Pulmonary artery endothelial cell (primary cell): Measurements from ENCODE around the gene DLGAP4. TPM values are rescaled to one million over a fixed set of nuclear protein-coding genes. Genes with fewer than 3 reads are reported as not detected.
"Not testable (repeated sequence)": the region's sequence is repeated elsewhere in the genome, so short reads cannot be mapped to it uniquely, and the experiment has no call there.

Experiments
- DNase-seq: peaks from one replicate; pipeline ENCODE4 v3.0.0-alpha.2; 2011; ENCODE audit warnings: low read depth, low spot score
- total RNA-seq: library from RNA; depleted of rRNA; stranded (reverse); fragments of >200 nt; gene quantifications from 2 replicates; pipeline ENCODE4 v1.2.3, GENCODE V29; 2014

The DLGAP4 gene
- total RNA-seq, 1 donor from 2014 or later, result 9.4 TPM

- DNase-seq, result no peak
Measured at GRCh38 chr20:36468149-36469000, 162.2 kb downstream of the DLGAP4 start.

DNA sequence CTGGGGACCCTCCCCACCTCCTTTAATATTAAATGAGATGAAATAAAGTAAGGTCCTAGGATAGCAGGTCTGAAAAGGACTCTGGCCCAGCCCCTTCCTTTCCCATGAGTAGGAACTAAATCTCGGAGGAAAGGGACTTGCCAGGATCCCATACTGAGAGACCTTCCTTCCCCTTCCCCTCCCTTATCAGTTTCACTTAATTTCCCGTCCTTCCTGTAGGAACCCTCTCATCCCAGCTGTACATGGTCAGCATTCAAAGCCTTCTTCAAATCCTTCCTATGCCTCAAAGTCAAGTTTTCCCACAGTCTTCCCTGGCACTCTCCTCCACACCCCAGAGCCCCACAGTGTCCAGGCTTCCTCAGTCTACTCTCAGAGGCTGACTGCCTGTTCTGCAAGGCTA lies 163.8 kb downstream of the DLGAP4 start:
- DNase-seq, result no peak

DNA sequence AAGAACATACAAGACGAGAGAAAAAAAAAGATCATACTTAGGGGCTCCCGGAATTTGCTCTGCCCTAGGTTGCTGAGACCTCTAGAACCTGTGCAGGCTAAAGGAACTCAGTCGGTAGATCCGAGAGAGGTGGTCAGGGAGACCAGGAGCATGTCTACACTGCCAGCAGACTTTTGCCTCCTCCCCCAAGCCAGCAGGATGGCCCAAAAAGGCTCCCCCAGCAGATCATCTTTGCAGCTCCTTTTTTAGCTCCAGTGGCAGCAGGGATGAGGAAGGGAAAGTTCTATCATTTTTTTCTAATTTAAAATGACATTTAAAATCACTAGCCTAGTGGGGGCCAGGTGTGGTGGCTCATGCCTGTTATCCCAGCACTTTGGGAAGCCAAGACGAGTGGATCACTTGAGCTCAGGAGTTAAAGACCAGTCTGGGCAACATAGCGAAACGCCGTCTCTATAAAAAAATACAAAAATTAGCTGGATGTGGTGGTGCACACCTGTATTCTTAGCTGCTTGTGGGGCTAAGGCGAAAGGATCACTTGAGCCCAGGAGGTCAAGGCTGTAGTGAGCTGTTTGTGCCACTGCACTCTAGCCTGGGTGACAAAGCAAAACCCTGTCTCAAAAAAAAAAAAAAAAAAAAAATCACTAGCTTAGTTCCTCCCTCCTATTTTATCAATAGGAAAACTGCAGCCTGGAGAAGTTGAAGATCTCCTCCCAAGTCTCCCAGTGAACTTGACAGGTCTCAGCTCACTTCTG lies 165.9 kb downstream of the DLGAP4 start:
- no peak for DNase-seq

DNA sequence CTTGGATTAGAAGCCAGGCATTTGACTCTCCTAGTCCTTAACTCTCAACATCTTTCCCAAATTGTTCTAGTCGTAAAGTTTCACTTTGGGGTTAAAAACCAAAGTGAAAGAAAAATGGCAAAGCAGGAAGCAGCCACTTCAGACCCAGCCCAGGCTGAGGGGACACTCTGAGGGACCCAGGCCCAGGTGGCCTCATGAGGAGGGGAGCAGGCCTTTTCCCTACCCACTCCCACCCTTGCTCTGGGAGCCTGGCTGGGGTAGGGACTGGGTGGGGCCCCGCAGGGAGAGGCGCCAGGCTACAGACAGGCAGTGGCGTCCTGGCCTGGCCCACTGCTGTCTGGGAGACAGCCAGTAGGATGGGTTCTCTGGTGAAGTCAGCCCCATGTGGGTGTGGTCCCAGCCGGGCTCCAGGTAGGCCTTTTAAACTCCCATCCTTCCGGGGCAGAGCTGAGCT lies 166.5 kb downstream of the DLGAP4 start:
- DNase-seq, result no peak

DNA sequence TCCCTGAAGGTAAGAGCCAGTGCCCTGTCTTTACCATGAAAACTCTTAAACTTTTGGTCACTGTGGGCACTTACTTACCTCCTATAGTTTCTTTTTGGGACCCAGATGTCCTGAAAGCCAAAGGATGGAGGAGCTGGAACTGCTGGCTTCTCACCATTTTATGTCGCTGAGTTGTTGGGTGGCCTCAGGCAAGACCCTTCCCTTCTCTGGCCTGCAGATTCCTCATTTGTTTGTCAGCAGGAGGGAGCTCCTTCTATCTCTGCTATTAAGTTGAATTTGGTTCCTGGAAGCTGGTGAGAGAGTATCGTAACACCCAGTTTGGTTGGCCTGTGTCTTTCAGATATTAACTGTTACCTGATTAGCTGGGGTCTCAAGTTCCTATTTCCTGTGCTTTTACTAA lies 167.0 kb downstream of the DLGAP4 start:
- no peak for DNase-seq

GRCh38 chr20:36474563-36474962 lies 168.4 kb downstream of the DLGAP4 start:
- DNase-seq, result no peak

DNA sequence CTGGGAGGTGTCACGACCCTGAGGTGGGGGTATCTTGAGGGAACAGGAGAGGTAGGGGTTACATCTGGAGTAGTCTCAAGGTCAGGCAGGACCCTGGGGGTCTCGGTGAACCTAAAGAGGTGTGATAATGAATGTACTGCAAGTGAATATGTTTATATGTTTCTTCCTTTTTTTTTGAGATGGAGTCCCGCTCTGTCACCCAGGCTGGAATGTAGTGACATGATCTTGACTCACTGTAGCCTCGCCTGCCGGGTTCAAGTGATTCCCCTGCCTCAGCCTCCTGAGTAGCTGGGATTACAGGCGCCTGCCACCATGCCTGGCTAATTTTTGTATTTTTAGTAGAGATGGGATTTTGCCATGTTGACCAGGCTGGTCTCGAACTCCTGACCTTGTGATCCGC lies 168.9 kb downstream of the DLGAP4 start:
- DNase-seq, result not testable (repeated sequence)

DNA sequence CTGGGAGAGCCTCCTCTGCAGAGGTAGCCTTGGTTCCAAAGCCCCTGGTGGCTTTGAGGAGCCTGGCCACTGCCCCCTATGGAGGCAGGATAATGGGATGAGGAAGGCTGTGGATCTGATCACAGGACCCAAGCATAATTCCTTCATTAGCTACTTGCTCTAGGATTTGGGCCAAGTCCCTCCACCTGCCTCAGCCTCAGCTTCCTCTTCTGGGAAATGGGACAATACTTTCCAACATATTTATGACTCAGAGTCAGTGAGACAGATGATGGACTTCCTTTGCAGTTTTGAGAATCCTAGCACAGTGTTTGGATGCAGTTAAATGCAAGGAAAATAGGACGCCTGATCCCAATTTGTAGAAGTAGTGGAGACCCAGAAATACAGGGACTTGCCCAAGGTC lies 171.3 kb downstream of the DLGAP4 start:
- DNase-seq, result no peak

- no peak for DNase-seq
Measured at GRCh38 chr20:36478137-36478905, 172.2 kb downstream of the DLGAP4 start.

DNA sequence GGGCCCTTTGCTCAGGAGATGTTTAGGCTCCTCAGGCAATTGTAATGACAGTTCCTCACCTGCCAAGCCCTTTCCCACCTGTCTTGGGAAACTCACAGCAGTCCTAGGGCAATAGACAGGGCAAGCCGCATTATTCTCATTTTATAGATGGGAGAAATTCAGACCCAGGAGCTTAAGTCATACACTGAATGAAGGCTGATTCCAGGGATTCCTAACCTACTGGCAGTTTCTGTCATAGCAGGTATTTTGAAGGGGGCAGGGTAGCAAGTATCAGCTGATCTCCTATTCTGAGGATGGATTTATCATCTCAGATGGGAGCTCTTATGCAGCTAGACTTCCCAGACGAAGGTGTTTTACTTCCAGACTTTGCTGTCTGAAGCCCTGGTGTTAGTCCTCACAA lies 173.8 kb downstream of the DLGAP4 start:
- DNase-seq, result no peak

DNA sequence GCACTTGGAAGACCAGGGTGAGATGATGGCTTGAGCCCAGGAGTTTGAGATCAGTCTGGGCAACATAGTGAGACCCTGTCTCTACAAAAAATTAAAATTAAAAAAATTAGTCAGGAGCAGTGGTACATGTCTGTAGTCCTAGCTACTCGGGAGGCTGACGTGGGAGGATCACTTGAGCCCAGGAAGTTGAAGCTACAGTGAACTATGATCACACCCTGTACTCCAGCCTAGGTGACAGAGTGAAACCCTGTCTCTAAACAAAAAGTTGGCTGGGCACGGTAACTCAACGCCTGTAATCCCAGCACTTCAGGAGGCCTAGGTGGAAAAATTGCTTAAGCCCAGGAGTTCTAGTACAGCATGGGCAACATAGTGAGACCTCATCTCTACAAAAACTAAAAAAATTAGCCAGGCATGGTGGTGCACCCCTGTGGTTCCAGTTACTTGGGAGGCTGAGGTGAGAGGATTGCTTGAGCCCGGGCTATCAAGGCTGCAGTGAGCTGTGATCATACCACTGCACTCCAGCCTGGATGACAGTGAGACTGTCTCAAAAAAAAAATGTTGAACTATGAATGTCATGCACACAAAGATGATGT lies 174.4 kb downstream of the DLGAP4 start:
- no peak for DNase-seq

- DNase-seq, result no peak
Measured at GRCh38 chr20:36481380-36482043, 175.4 kb downstream of the DLGAP4 start.

GRCh38 chr20:36482044-36482473 lies 175.9 kb downstream of the DLGAP4 start:
- no peak for DNase-seq

- DNase-seq, result no peak
Measured at GRCh38 chr20:36483209-36483918, 177.2 kb downstream of the DLGAP4 start.

GRCh38 chr20:36483919-36484808 lies 178.0 kb downstream of the DLGAP4 start:
- DNase-seq, result no peak

DNA sequence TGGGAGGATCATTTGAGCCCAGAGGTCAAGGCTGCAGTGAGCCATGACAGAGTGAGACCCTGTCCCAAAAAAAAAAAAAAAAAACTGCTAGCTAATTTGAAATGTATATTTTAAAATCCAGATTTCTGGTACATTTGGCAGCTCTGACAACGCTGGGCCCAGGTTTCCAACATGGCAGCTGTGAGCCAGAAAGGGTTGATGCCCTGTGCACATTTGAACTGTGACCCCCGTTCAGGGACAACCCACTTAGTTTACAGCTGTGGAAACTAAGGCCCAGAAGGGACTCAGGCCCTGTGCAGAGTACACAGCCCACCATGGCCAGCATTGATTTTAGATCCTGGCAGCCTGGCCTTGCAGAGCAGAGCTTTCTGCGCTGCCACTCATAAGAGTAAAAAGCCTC lies 179.1 kb downstream of the DLGAP4 start:
- DNase-seq, result no peak

- no peak for DNase-seq
Measured at GRCh38 chr20:36487069-36487468, 180.9 kb downstream of the DLGAP4 start.

DNA sequence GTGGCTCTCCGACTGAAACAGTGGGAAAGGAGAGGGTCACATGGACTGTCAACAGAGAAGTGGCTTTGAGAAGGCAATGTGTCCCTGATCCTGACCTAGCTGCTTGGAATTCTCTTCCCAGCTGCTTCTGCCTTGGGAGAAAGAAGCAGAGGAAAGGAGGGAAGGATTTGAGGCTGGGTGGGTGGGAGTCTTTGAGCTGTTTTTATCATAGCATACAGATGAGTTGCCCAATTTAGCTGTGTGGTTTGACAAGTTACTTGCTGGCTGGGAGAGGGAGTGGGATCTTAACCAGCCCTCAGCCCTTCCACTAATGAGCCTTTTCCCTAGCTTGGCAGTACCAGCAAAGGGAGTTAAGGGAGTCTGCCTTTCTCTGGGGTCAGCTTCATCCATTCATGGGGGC lies 184.1 kb downstream of the DLGAP4 start:
- DNase-seq, result no peak

DNA sequence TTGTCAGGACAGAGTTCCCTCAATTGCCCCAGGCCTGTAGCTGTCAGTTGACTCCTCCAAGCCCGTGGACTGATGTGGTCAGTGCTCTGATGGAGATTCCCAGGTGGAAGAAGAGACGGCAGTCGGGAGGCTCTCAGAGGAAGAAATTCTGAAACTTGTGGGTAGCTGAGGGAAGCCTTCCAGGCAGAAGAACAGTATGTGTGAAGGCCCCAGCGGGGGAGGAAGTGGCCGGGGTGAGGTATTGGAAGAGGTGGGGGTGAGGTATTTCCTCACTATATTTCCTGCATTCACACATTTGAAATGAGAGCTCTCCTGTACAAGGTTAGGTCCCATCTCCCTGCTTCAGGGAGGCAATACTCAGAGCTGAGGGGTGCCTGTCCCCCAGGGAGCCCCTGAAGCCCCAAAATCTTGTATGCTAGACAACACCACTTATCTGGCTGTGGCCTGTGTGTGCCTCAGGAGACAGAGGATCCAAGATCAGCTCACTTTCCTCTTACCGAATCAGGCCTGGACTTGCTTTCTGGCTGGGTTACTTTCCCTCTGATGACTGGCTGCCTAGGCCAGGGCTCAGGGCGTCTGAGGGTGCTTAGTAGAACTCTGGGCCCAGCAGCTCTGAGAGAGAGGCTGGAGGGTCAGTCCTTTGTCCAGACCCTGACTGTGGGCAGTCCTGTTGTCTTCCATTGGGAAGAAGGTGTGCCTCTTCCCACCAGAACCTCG lies 185.9 kb downstream of the DLGAP4 start:
- no peak for DNase-seq
